Measurements from ENCODE around the gene SLIT1.
A peak's percentile ranks its signal among the peaks of the same experiment; 100 is the strongest.

SLIT1 gene

DNA sequence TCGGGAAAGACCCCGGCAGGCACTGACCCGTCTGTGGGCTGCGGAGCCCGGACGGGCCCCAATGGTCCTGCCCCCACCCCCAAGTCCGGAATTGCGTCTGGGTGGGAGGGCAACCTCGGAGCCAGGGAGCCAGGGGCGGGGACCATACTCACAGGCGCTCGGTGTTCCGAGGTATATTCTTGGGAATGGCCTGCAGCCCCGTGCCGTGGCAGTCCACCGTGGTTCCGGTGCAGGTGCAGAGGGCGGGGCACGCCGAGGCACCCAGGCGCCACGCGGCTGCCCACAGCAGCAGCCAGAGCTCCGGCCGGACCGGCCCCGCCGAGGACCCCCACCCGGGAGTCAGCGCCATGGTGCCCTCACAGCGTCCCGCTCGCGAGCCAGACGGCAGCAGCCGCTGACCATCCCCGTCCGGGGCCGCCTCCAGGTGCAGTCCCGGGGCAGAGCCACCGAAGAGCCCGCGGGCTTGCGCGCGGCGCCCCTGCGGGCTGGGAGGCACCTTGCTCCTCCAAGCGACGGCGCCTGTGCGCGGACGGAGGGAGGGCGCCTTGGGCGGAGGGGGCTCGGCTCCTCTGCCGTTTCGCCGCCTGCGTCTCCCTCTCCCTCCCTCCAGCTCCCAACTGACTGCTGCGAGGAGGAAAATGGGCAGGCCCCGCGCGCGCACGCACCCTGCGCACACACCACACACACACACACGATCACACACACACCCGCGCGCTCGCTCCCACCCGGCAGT, at the start of gene SLIT1:
SLIT1 (minus strand) TSS at position 634 of the 733 bp plus-strand sequence; CDS start at position 349, 285 bp downstream.
- DNase-seq: peak in 11 of 51 donors; percentile 21 to 64 (median 35)

DNA sequence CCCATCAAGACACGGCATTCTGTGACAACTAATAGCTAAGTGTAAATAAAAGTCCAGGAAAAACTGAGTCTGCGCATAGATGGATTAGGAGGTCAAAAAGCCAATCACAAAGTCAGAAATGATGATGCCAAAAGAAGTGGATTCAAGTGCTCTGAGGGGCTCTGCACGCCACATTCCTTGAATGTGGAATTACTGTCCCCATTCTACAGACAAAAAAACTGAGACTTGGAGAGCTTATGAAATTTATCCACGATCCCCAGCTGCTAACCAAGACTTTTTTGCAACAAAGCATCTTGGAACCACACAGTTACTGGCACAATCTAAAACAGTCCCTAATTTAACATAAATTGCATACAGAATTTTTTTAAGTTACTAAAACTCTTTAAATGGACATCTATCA, 49.6 kb upstream of the SLIT1 start:
- DNase-seq: no peak

DNA sequence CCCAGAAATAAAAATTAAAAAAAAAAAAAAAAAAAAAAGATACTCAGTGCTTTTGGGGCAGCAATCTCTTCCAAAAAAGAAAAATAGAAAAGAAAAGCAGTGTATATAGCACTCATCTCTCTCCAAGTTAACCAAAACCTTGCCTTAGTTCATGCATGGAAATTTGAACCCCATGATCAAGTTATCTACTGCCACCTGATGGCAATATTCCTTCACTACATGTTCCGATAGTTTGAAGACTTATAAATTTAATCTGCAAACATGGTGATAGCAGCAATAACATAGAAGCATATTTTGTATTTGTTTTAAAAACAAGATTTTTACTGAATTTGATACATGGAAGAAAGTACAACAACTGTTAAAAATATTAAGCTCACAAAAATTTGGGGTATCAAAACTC, 48.6 kb upstream of the SLIT1 start:
- DNase-seq: peak in 1 of 51 donors; percentile 18

DNA sequence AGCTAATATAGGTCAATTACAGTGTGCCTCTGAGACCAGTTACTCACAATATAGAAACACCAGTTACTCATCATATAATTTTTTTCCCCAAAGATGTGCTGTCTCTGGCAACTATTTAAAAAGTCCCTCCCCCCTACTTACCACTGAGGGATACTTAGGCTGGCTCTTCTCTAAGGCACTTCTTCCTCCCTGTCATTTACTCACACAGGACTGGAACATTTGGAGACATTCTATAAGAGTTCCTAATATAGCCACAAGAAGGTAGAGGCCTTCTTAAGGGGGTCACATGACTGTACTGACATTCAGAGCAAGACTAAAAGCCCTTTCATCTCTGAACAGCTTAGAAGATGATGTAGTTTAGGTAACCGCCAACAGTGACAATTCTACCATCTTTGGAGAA, 44.4 kb upstream of the SLIT1 start:
- DNase-seq: no peak

DNA sequence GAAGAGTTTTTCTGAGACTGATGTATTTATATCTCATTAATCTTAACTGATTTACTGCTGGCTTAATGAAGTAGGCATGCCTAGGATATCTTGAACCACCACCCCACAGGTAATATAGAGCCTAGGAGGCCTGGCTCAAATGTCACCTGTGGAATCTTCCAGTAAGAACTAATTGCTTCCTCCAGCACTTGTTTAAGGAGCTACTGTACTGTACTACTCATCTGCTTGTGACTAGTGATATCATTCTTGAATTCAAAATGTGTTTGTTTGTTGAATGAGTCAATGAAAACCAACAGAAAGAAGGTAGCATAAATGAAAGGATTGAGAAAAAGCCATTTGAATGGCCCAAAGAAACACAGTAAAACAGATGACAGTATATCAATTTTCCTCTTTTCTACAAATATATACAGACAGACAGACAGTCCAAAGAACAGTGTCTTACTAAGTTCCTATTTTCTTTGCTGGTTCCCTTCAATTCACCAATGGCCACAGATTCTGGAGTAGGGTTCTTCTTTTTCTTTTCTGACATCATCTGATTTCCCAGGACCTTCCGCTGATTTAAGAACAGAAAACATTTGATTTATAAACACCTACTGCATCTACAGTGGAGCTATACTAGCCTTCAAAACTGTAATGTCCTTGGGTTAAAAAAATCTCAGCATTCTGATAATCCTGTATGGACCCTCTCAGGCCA, 43.7 kb upstream of the SLIT1 start:
- DNase-seq: no peak

DNA sequence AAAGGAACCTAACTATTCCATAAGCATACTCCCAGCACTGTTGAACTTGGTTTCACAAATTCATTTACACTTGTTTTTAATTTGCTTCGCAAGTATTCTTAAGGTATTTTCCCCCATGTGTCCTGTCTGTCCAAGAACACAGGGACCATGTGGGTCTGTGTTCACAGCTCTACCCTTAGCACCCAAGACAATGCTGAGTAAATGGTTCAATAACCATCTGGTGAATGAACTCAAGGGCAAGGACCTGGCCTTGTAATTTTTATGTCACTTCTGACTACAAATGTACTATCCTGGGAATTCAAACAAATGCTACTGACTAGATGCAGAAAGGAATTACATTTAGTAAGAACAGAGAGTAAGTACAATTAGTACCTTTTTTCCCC, 43.0 kb upstream of the SLIT1 start:
- no peak for DNase-seq

DNA sequence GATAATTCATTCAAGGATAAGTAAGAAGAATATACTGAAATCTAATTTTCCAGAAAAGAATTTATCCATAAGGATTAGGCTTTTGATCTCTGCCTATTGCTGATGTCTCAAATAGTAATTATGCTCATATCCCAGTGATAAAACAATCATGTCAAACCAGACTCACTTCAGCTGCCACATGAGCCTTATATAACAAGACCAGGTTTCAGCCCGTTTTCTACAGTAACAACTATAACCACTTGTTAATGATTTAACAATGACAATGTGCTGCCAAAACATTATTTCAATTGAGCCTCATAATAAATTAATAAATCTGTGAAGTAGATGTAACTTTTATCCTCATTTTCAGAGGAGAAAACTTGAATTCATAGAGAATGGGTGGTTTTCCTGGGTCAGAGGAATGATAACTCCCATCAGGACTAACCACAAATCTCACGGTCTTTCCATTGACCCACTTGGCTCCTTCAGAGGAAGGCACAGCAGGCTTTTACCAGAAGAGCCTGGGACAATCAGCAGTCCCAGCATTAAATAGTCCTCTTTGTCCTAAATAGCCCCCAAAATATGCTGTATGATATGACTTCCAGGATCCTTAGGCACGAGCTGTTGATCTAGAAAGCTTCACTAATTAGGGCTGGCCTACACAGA, 42.5 kb upstream of the SLIT1 start:
- no peak for DNase-seq

DNA sequence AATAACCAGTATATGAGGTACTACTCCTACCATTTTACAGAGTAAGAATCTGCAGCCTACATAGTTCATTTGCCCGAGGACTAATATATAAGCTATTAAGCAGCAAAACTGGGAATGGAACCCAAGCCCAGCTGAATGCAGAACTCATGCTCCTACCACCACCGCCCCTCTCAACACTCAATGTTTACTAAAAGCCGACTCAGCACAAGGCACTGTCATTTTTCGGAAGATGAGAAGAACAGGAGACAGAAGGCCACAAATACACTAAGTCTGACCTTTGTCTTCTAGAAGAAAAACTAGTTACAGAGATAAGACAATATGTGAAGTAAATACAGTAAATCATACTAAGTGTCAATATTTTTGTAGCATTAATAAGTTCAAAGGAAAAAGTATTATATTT, 40.6 kb upstream of the SLIT1 start:
- no peak for DNase-seq

DNA sequence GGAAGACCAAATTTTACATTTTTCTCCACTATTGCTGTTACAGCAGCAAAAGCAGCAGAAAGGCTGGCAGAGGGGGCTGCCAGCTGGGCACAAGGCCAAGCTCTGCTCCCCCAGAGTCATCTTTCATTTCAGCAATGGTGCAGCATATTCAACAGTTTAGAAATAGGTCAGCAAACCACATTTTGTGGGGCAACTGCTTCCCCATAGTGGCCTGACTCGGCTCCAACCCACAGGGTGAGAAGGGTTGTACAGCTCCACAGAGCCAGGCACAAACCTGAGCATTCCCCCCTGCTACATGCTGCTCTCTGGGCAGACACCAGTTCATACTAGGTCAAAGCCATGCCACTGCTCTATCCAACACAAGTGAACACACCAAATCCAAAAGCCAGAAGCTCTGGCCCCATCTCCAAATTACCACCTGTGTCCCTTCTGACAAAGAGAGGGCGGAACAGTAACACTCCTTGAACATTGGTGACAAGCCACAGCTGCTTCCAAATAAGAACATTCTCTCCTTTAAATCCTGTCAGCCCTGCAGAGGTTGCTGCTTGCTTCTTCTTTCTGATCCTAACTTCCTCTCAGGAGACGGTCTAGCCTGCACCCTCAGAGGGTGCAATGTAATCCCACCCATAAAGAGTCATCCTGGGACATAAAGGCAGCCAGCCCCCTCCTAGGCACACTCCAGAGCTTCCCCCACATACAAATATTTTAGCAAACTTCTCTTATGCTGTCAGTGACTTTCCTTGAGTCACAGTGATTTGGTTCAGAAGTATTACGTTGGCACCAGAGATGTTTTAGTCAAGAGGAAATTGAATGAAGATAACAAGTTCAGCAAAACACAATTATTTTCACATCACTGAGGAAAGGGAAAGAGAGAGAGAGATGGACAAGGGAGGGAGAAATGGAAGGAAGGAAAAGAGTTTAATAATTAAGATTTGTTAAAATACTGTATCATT, 39.0 kb upstream of the SLIT1 start:
- no peak for DNase-seq

DNA sequence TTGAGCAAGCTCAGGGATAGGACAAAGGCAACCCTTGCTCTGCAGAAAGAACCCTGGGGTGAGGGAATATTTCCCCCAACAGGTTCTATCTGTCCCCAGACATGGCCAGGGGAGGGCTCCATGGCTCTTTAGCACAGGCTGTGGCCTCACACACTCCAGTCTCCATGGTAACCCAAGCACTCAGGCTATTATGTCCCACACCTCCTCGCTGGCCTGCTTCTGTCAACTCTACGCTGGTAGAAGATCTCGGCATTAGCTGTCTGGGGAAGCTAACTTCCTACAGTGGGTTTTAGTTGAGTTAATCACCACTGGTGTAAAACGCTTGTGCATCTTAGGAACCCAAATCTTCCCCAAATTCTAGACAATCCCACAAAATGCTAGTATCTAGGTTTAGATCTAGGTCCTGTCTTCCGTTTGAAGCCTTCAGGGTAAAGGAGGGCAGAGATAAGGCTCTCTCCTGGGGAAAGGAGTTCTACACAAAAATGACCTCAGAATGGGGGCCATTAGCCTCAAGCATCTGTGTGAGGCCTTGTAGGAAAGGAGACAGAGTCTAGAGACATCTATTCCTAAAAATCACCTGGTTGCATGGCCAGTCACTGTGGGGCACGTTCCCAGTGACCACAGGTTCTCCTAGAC, 36.7 kb upstream of the SLIT1 start:
- DNase-seq: peak in 20 of 51 donors; percentile 3 to 63 (median 32)

DNA sequence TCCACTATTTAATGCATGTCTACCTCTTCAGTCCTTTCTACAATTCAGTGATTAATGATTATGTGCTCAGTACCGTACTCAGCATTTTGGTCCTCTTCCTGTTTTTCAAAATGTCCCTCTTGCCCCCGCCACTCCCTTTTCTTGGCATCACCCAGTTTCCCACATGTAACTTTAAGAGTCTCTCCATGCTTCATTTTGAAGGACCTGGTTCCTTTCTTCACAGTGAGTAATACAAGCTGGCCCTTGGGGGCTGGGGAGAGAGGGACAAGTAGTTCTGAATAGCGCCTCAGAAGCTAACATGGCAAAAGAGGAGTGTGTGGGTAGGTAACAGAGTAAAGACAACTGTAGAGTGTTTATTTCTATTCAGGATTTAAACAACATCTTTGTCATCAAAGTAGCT, 34.6 kb upstream of the SLIT1 start:
- no peak for DNase-seq

DNA sequence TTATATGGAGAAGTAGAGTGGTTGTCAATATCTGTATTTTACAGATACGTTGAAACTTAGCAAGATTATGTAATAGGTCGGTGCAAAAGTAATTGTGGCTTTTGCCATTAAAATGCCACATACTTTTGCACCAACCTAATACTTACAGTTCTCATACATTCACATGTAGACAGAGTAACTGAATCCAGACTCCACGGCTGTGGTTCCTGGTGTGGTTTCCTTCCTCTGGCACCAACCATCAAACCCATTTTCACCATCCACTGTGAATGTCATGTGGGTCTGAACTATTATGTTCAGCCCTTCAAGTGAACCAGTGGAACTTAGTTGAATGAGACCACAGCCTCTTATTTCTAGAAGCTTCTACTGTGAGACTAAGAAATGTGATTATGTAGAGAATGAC, 31.5 kb upstream of the SLIT1 start:
- DNase-seq: no peak

DNA sequence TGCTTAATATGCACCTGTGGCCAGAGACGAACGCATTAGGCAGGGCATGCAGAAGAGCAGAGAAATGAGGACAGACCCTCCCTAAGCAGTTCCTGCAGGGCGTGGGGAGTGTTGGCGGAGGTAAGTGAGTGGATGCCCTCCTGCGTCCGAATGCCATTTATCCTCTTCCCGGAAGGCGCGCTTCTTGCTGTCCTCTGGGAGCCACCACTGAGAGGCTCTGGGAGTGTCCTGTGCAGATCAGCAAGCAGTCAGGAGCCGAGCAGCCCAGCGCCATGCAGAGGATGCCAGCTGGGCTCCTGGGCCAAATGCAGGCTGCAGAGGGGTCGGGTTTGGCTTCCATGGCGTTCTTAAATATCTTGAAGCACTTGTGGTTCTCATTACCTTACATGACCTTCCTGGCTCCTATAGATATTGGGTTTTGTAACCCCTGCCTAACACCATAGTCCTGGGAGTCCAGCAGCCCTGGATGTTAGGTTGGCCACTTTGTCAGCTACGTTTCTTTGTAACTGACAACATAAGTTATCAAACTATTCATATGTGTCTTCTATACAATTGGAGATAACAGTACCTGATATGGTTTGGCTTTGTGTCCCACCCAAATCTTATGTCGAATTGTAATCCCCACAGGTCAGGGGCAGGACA, 30.0 kb upstream of the SLIT1 start:
- DNase-seq: no peak

DNA sequence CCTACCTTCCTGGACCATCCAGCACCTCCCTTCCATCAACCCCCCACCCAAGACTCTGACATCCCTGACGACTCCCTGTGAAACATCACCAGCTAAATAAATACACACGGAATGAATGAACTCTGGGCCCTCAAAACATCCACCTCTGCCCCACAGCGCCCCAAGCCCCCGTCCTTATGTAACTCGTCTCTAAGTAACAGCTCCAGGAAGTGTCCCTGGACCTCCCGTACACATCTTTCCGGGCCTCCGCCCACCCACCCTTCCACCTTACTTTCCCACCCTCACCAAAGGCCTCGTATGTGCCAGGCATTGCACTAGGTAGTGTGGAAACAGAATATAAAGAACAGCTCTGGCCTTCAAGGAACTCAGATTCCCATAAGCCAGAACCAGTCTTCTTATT, 27.7 kb upstream of the SLIT1 start:
- DNase-seq: no peak

DNA sequence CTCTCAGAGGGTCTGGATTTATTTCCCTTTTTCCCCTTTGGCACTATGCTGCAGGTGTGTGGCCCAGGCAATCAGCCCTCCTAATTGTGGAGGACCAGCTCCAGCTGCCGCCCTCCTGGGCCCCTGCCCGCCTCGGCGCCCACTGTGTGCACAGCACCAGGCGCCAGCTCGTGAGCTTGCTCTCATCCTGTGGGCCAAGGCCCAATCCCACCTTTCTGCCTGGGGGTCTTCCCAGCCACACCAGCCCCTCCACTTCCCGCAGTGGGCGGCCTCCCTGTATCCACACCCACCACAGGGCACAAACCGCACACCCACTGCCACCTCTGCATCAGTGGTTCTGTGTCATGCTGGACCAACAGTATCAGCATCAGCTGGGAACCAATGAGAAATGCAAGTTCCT, 25.5 kb upstream of the SLIT1 start:
- DNase-seq: no peak

DNA sequence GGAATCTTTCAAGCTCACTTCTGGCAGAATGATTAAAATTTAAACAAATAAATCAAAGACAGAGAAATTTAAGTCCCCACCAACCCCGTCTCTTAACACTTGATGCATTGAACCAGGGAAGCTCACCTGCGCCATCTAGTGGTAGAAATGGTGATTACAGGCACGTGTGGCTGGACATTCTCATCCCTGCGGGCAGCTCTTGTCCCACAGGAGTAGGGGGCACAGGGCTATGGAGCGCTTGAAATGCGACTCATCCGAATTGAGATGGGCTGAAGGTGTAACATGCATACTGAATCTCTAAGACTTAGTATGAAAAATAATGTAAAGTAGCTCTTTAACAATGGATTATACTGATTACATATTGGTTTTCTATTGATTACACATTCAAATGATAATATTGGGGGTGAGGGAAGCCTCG, 24.8 kb upstream of the SLIT1 start:
- peak in 38 of 51 donors; percentile 3 to 73 (median 40) for DNase-seq

DNA sequence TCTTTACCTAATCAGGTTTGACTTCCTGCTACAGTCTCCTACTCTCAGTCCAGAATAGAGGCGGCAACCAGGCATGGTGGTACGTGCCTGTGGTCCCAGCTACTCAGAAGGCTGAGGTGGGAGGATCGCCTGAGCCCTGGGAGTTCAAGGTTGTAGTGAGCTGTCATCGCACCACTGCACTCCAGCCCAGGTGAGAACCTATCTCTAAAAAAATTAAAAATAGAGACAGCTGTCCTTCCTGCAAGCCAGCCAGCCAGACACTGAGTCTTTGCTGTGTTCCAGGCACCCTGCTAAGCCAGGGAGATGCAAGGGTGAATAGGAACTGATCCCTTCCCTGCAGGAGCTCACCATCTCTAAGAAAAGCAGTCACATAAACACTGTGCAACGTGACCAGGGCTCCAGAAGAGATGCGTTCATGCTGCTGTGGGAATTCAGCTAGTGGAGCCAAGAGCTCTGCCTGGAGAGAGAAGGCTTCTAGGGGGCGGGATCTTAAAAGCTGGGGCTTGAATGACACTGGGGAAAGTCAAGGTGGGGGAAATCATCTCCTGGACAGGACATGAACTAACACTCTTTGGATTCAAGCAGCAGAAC, 22.1 kb upstream of the SLIT1 start:
- no peak for DNase-seq

DNA sequence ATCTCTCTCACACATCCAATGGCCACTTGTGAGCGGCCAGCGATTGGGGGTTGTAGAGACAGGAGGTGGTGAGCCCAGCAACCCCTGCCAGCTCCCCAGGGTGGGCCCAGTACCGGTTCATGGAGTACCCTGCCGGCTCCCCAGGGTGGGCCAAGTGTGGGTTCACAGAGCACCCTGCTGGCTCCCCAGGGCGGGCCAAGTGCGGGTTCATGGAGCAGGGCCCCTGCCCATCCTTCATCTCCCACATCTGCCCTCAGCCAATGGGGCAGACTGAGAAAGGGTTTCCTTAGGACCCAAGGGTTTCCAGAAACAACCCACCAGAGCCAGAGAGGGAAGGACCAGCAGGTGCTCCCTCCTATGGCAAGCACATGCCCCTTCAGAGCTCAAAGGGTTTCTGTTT, 21.4 kb upstream of the SLIT1 start:
- no peak for DNase-seq

DNA sequence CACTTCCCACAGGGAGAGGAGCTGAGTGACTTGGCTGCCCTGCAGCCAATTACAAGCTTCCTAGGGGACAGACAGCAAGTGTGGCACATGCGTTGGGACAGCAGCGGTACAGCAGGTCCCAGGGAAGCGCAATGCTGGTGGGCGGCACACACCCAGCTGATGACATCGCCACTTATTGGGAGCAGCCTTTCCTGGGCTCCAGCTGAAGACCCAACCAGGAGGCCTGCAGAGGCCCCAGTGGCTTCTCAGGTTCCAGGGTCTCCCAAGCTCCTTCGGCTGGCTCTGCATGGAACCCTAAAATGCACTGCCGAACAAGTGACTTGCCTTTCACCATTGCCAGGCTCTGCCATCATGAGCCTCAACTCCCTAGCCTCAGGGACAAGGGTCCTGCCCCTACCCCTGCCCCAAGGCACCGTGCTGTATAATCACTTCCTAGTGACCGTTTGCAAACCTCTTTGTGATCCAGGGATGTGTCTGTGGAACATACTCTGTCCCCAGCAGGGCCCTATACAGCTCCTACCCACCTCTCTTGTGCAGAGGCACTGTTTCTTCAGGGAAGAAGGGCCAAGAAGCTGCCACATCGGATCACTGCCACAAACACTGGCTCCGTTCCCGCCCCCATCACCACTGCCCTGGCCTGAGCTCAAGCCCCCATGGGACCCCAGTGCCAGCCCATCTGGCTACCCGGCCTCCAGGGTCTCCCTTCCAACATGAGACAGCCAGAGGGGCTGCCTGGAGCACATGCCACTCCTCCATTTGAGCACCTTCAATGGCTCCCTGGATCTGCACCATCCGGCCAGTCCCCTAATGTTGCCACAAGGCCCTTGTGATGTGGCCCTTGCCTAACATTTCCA, 19.3 kb upstream of the SLIT1 start:
- DNase-seq: no peak
